ENCODE measurements around the gene SCNN1A. TPM values are rescaled to one million over a fixed set of nuclear protein-coding genes. Genes with fewer than 3 reads are reported as not detected.
A peak's percentile ranks its signal among the peaks of the same experiment; 100 is the strongest.

SCNN1A gene
- total and polyA plus RNA-seq, 2 donors (not counting 3 experiments of a cell fraction or from before 2014, with no cell fraction given), result 0.12 to 0.18 TPM

GRCh38 chr12:6322969-6323339, 52.4 kb downstream of the SCNN1A start:
- BruUV-seq (replicated peaks), result no TSS peak
- Histone ChIP-seq H3K27me3 (ENCODE audit: control insufficient read depth in 2 of 2, insufficient read depth in 2 of 2, low read length in 2 of 2) (no peaks in the 10 kb centered on the region), H3K4me2 (ENCODE audit: insufficient read depth, low read length) (peak overlapping the region; percentile 48), H3K79me2 (ENCODE audit: control insufficient read depth, insufficient read depth, low read length) (no peaks in the 10 kb centered on the region), H3K4me3 (replicated peaks in 1 of 3; ENCODE audit: insufficient read depth in 1 of 3, low read depth in 1 of 3, low read length in 3 of 3) (no peak overlapping the region), H2AFZ (ENCODE audit: low read depth, low read length) (no peak overlapping the region), H3K36me3 (ENCODE audit: control insufficient read depth in 2 of 2, extremely low read depth in 1 of 2, insufficient read depth in 2 of 2, low read length in 2 of 2) (peaks cover 2 to 5% of the 10 kb centered on the region in 2 experiments), H4K20me1 (replicated peaks; ENCODE audit: control insufficient read depth, extremely low read depth, insufficient read depth, low read length) (no peaks in the 10 kb centered on the region), H3K27ac (ENCODE audit: insufficient read depth, low read depth, low read length) (peak overlapping the region; percentile 80), H3K9ac (replicated peaks; ENCODE audit: extremely low read depth, insufficient read depth, low read length) (peak overlapping the region; percentile 54), H3K9me1 (replicated peaks; ENCODE audit: control insufficient read depth, extremely low read depth, insufficient read depth, low read length) (no peaks in the 10 kb centered on the region), H3K4me1 (ENCODE audit: control insufficient read depth, extremely low read depth, insufficient read depth, low read length) (peaks cover 36% of the 10 kb centered on the region), H3K9me3 (replicated peaks; ENCODE audit: control insufficient read depth, insufficient read depth, low read length) (no peaks in the 10 kb centered on the region)
- ChIA-PET CTCF (interaction anchor here (0.7 to 2.6 kb wide), 28 partner anchors 8 to 577 kb away, joined by 3 to 40 read pairs (median 7); partner anchors contain the start of genes LTBR, PLEKHG6, TNFRSF1A and VAMP1), POLR2A (interaction anchor here (0.9 to 1.6 kb wide), 5 partner anchors 12 to 147 kb away, joined by 3 to 11 read pairs (median 6); partner anchors contain the start of gene VAMP1)
- DNase-seq (ENCODE audit: low read depth, low spot score) (no peak), FAIRE-seq (no peak)
- TF ChIP-seq GATA2 (IDR thresholded peaks at IDR 0.05; ENCODE audit: insufficient read depth, insufficient read length, low read depth, low read length), result peak; percentile 99
- TF ChIP-seq JUN (IDR thresholded peaks at IDR 0.05; ENCODE audit: borderline replicate concordance, insufficient read depth, insufficient read length, low read depth), result no peak
- TF ChIP-seq POLR2A (IDR thresholded peaks at IDR 0.05; ENCODE audit: low read depth, low read length), result no peak
- no peak for TF ChIP-seq CTCF (IDR thresholded peaks at IDR 0.05; ENCODE audit: extremely low read depth in 1 of 2, insufficient read depth in 1 of 2, low read depth in 1 of 2, low read length in 2 of 2)
- TF ChIP-seq MAX (IDR thresholded peaks at IDR 0.05; ENCODE audit: insufficient read depth, insufficient read length), result no peak
- dilution Hi-C loops (cut with MboI; ENCODE audit: extremely low pct_ligation_motif_present, low sequenced_read_pairs), result no loop called here
- intact Hi-C loops (cut with micrococcal nuclease), result loop anchor here (1.0 to 2.0 kb wide), 11 partner anchors 9 to 212 kb away; partner anchors contain the start of genes GAPDH, LTBR, TAPBPL and VAMP1
